ENCODE measurements around the gene CTDSPL. TPM values are rescaled to one million over a fixed set of nuclear protein-coding genes. Genes with fewer than 3 reads are reported as not detected.

CTDSPL gene
- total and polyA plus RNA-seq, 10 of the 15 experiments (the other 5 are each of a cell fraction or from before 2014, with no cell fraction given): 0.05 to 0.51 (median 0.18) TPM; not detected in 6

GRCh38 chr3:37826933-37827332 is 34.7 kb upstream of the CTDSPL start:
- no peaks in the 10 kb centered on the region for H4K20me1 ChIP-seq (ENCODE audit: control insufficient read depth, insufficient read depth)
- ATAC-seq (no peak), FAIRE-seq (no peak), DNase-seq (ENCODE audit: low read depth, low spot score) (no peak)
- no peak overlapping the region for H2AFZ ChIP-seq (ENCODE audit: control insufficient read depth, low read depth, low read length)
- intact Hi-C loops (cut with micrococcal nuclease; ENCODE audit: unreplicated experiment): no loop called here
- no peaks in the 10 kb centered on the region for H3K9me3 ChIP-seq (replicated peaks; ENCODE audit: control insufficient read depth, insufficient read depth, low read length)
- H3K27ac ChIP-seq (ENCODE audit: control insufficient read depth, insufficient read depth): no peak overlapping the region
- H3K4me2 ChIP-seq (ENCODE audit: control insufficient read depth, insufficient read depth): no peak overlapping the region
- no peaks in the 10 kb centered on the region for H3K36me3 ChIP-seq (ENCODE audit: control insufficient read depth in 2 of 2, insufficient read depth in 2 of 2, low read length in 1 of 2)
- H3K4me1 ChIP-seq (ENCODE audit: control insufficient read depth, insufficient read depth, low read length): no peaks in the 10 kb centered on the region
- H3K79me2 ChIP-seq (ENCODE audit: control insufficient read depth, insufficient read depth, low read length): no peaks in the 10 kb centered on the region
- ChIA-PET RAD21 (ENCODE audit: unreplicated experiment) (no interaction called here), SMC1A (ENCODE audit: uncharacterized antibody, unreplicated experiment) (interaction anchor here (1.7 kb wide), 1 partner anchor 10 kb away, joined by 4 read pairs; no protein-coding TSS in a partner anchor), POLR2A (no interaction called here), CTCF (no interaction called here)
- H3K4me3 ChIP-seq: no peak overlapping the region
- in situ Hi-C loops (cut with MboI): no loop called here
- 0 out of 4 replicates have a peak, but pooled peaks cover 0 to 2% of the 10 kb centered on the region in 2 experiments for H3K27me3 ChIP-seq (replicated peaks in 1 of 2; ENCODE audit: control insufficient read depth in 2 of 2, insufficient read depth in 2 of 2, low read length in 1 of 2)
- BruUV-seq (replicated peaks): no TSS peak
- H3K9ac ChIP-seq (ENCODE audit: control insufficient read depth, insufficient read depth, low read length): no peak overlapping the region
- WGBS (ENCODE audit: insufficient coverage, insufficient replicate concordance, low lambda C conversion rate, missing lambda C conversion rate): 29% methylated on average over 1 of the region's 1 CpG
- TF ChIP-seq NFXL1 (IDR thresholded peaks at IDR 0.05; ENCODE audit: borderline replicate concordance) (no peak), BHLHE40 (IDR thresholded peaks at IDR 0.05; ENCODE audit: borderline replicate concordance in 1 of 2, low read depth in 2 of 2, low read length in 1 of 2) (no peak), NBN (IDR thresholded peaks at IDR 0.05) (no peak), ZNF207 (IDR thresholded peaks at IDR 0.05; ENCODE audit: borderline replicate concordance) (no peak), ZNF384 (IDR thresholded peaks at IDR 0.05; ENCODE audit: borderline replicate concordance, low read depth, low read length) (no peak), SMAD5 (IDR thresholded peaks at IDR 0.05; ENCODE audit: low read depth) (no peak)
- TF ChIP-seq, protein P1, sequence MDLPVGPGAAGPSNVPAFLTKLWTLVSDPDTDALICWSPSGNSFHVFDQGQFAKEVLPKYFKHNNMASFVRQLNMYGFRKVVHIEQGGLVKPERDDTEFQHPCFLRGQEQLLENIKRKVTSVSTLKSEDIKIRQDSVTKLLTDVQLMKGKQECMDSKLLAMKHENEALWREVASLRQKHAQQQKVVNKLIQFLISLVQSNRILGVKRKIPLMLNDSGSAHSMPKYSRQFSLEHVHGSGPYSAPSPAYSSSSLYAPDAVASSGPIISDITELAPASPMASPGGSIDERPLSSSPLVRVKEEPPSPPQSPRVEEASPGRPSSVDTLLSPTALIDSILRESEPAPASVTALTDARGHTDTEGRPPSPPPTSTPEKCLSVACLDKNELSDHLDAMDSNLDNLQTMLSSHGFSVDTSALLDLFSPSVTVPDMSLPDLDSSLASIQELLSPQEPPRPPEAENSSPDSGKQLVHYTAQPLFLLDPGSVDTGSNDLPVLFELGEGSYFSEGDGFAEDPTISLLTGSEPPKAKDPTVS (IDR thresholded peaks at IDR 0.05; ENCODE audit: low read depth, low read length): no peak

Data from GM12878 (cell line).